NCI-H748 treated with DMSO at 0.1 percent for 48 hours (cell line): ENCODE measurements around the gene TMEM109.

ENCODE experiments used
- DNase-seq: peaks from one replicate; lab custom pipeline; 2025; lab: John Stamatoyannopoulos, UW

TMEM109 gene

GRCh38 chr11:60942219-60942618 lies 28.3 kb downstream of the TMEM109 start:
- DNase-seq: no peak

DNA sequence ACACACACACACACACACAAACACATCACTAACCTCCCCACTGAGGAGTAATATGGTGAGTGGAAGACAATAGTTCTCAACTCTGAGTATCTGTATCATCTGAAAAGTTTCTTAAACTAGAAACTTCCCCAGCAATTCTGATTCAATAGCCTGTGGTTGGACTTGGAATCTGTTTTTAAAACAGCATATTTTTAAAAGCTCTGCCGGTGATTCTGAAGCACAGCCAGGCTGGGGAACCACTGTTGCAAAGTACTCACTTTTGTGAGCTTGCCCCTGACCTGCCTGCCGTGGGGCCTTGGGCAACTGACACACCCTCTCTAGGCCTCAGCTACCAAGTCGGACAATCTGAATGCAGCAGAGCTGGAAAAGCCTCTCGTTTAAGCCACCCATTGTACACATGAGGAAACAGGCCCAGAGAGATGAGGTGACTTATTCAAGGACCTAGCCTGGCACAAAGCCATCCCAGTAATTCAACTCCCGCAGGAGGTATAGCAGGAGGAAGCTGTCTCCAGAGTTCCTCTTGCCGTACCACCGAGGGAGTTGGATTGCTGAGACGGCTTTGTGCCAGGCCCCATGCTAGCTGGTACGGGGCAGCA lies 29.1 kb downstream of the TMEM109 start:
- DNase-seq: no peak

GRCh38 chr11:60944490-60945294 lies 30.7 kb downstream of the TMEM109 start:
- DNase-seq: no peak

DNA sequence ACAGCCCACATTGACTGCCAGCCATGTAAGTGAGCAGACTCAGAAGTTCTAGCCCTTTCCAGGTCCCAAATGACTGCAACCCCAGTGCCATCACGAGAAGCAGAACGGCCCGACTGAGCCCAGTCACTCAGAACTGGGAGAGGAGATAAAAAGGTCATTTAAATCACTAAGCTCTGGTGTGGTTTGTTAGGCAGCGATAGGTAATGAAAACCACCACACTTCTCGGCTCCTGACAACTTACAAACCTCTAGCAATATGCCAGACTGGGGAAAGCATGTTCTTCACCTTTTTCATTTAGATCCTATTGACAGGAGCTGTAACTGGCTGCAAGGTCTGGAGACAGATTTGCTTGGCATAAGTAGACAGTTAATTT lies 31.3 kb downstream of the TMEM109 start:
- DNase-seq: no peak

- no peak for DNase-seq
Observed at GRCh38 chr11:60946601-60947264, 32.8 kb downstream of the TMEM109 start.

- no peak for DNase-seq
Observed at GRCh38 chr11:60947700-60948099, 33.7 kb downstream of the TMEM109 start.

- DNase-seq: no peak
Observed at GRCh38 chr11:60948250-60948649, 34.3 kb downstream of the TMEM109 start.

DNA sequence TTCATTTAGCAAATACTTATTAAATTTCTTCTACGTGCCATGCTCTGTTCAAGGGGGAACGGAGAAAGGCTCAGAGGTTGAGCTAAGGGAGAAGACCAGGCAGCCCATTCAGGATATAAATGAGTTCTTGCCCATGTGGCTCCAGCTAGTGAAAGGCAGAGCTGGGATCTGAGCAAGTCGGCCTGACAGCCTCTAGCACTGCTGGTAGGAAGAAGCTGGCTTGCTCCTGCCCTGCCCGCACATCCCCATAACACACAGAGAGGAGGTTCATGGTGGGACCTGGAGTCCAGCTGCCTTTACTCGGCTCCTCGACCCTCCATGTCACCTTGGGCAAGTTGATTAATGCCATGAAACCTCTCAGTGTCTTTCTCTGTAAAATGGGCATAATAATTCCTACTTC lies 36.1 kb downstream of the TMEM109 start:
- DNase-seq: no peak

DNA sequence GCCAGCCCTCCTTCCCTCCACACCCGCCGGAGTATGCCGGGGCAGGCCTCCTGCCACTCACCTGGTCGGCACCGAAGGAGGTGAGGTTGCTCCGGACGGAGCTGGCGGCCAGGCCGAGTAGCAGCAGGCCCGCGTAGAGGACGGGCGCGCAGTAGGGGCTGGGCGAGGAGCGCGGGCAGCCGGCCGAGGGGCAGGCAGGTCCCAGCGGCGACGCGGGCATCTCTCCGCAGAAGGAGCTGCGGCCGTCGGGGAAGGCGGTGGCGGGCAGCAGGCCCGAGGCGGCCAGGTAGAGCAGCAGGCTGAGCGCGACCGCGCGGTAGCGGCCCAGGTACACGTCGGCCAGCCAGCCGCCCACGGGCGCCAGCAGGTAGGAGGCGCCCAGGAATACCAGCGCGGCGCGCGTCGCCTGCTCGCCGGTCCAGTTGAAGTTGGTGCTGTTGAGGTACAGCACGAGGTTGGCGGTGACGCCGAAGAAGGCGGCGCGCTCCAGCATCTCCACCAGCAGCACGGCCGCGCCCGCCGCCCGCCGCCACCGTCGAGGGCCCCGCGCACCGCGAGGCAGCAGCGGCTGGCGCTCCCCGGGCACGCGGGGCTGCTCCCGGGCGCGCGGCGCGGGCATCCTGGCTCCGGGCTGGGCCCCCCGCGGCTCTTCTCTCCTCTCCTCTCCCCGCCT lies 37.1 kb downstream of the TMEM109 start:
- DNase-seq: no peak

DNA sequence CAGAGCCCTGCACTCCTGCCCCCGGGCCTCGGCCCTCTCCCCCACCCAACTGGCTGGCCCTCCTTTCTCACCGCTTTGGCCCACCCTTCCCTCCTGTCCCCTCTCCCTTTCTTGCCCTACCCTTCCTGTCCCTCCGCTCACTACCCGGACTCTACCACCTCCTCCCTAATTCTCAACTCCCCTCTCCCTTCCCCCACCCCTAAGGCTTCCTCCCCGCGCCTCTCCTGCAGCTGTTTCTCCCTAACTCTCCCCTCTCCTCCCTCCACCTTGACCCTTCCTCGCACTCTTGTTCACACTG lies 37.6 kb downstream of the TMEM109 start:
- DNase-seq: no peak

DNA sequence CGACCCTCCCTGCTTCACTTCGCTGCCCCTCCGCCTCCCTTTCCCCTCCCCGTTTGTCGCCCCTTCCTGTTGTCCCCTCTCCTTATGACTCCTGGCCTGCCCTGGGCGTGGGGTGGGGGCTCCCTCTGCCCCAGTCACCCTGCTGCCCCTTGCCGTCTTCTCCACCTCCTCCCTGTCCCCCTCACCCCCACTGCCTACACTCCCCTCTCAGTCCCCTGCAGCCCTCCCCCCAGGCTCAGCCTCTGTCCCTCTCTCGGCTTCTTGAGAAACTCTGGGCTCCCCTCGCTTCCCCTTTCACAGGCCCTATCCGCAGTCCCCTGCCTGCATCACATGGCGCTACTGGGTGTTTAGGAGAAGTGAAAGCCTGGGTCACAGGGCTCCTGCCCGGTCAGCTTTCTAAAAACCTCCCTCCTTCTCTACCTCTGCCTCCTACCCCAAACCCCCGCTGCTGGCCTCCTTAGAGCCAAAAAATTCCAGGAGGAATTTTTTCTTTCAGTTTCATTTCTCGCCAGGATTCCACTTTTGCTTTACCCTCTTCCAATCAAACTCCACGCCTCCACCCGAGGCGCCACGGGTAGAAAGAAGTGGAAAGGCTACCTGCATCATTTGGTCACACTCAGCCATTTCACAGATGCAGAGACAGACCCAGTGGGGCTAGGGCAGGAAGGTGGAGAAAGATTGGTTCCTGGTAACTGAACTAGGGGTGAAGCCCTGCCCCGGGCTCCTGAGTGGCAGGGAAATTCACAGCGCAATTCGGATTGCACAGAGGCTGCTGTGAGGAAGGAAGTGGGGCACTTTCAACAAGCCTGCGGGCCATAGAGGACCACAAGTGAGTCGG lies 38.2 kb downstream of the TMEM109 start, which contains the start of gene SLC15A3:
TSS of gene SLC15A3 (minus strand) at position 273 of the 838 bp plus-strand sequence. CDS start 625 bp downstream, outside the sequence.
- no peak for DNase-seq

DNA sequence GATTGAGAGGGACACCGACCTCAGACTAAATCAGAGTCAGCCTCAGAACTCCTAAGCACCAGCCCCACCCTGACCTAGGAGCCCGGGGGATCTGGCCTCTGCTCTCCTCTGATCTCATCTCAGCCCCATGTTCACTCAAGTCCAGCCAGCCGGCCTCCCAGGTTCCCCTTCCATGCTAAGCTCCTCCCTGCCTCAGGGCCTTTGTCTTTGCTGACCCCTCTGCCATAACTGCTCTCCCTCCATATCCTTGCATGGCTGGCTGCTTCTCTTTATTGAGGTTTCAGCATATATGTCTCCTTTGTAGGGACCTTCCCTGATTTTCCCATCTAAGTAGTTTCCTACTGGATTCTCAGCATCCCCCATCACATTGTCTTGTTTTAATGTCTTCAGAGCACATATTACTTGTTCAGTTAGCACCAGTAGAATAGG lies 38.8 kb downstream of the TMEM109 start:
- DNase-seq: no peak

DNA sequence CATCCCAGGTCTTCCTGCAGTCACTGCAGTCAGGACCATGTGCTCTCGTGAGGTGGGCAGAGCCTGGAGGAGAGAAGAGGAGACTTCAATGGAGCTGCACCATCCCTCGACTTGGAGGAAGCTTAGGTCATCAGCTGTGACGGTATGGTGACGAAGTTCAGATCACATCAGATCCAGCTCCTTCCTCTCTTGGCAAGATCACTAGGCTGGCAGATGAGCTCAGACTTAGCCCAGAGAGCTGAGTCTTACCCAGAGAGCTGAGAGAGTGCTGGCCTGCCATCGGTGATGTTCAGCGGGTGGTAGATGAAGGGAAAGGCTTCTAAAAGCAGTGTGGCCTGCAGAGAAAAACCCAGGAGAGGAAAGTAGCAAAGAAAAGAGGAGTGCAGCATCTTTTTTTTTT lies 39.8 kb downstream of the TMEM109 start:
- no peak for DNase-seq

GRCh38 chr11:60954421-60954820 lies 40.5 kb downstream of the TMEM109 start:
- DNase-seq: no peak

DNA sequence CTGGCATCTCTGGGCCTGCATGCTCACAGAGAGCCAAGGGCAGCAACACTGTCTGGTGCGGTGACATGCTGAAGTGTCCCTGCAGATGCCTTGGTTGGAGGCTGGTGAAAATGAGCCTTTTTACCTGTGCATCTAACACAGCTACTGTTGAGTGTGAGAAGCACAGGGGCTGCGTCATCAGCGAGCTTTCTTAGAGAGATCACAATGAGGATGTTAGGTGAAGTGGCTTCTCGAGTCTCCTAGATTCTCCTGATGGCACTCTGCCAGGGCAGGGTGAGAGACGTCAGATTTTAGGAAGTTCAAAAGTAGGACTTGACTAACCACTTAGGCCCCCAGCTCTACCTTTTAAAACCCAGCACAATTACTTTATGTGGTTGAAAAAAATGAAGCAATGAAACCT lies 41.6 kb downstream of the TMEM109 start:
- DNase-seq: no peak

DNA sequence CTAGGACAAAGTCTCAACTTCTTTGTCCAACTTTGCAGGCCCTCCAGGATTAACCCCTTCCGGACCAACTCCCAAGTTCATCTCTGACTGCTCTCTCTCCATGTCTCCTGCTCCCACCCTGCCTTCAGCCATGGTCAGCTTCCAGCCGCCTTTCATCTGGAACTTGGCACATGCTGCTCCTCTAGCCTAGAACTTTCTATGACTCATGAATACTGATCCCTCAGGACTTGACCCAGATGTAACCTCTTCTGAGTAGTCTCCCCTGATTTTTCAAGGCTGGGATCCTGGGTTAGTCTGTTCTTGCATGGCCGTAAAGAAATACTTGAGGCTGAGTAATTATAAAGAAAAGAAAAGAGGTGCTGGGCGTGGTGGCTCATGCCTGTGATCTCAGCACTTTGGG lies 43.2 kb downstream of the TMEM109 start:
- no peak for DNase-seq

DNA sequence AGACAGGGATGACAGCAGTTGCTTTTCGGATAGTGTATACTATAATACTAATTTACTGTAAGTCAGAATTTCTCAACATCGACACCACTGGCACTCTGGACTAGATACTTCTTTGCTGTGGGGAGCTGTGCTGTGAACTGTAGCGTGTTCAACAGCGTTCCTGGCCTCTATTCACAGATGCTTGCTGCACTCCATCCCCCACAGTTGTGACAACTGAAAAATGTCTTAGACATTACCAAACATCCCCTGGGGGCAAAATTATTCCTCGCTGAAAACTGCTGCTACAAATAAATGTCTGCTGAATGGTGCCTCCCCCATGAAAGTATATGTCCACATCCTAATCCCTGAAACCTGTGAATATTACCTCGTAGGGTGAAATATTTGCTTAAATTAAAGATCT lies 45.5 kb downstream of the TMEM109 start:
- DNase-seq: no peak

DNA sequence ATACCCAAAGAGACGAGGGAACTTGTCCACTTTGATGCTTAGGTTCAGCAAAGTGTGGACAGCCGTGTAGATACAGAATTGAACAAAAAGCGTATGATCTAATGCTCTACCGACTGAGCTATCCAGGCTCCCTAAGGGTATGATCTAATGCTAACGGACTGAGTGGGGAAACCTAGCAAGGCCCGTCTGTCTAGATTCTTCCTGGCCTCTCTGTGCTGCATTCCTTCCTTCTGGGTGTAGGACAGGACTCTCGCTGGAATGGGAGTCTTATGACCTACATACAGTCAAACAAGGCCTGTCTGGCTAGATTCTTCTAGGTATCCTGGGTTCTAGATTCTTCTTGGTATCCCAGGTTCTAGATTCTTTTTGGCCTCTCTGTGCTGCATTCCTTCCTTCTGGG lies 46.4 kb downstream of the TMEM109 start:
- DNase-seq: no peak

GRCh38 chr11:60964801-60965200 lies 50.8 kb downstream of the TMEM109 start:
- no peak for DNase-seq

GRCh38 chr11:60966890-60967289 lies 52.9 kb downstream of the TMEM109 start:
- DNase-seq: no peak

GRCh38 chr11:60968223-60968622 lies 54.3 kb downstream of the TMEM109 start:
- DNase-seq: no peak

DNA sequence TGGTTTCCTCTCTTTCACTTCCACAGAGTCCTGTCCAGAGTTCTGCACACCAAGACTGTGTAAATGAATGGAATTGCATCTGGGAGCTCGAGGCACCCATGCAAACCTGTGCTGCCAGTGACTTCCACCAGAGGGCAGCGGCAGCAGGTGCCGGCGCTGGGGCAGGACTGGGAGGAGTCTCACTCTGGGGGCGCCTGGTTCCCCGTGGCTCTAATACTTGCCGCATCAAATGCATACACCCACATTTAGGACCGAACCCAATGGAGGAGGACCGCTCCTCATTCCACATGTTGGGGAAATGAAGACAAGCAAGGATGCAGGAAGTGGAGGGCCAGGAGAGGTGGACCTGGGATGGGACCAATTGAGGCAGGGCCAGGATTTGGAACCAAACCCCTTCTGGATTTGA lies 56.4 kb downstream of the TMEM109 start:
- no peak for DNase-seq
